ENCODE results near the gene CHRNA9.

CHRNA9 gene

GRCh38 chr4:40394236-40394635, 59.1 kb downstream of the CHRNA9 start:
- TF ChIP-seq ZBTB7A (IDR thresholded peaks at IDR 0.05; ENCODE audit: low read depth) (no peak), EP300 (IDR thresholded peaks at IDR 0.05; ENCODE audit: borderline replicate concordance) (no peak), YY1 (IDR thresholded peaks at IDR 0.05; ENCODE audit: low read depth) (no peak), CEBPB (IDR thresholded peaks at IDR 0.05) (no peak), NFIC (IDR thresholded peaks at IDR 0.05) (no peak), TEAD4 (IDR thresholded peaks at IDR 0.05) (no peak), TCF12 (IDR thresholded peaks at IDR 0.05; ENCODE audit: low read depth) (no peak), REST (IDR thresholded peaks at IDR 0.05; ENCODE audit: low read depth) (no peak), EGR1 (IDR thresholded peaks at IDR 0.05) (no peak), RAD21 (IDR thresholded peaks at IDR 0.05; ENCODE audit: low read depth) (no peak), FOXM1 (IDR thresholded peaks at IDR 0.05; ENCODE audit: borderline replicate concordance, low read depth) (no peak), TAF1 (IDR thresholded peaks at IDR 0.05; ENCODE audit: low read depth) (no peak), CREB1 (IDR thresholded peaks at IDR 0.05; ENCODE audit: low read depth) (no peak)
- TF ChIP-seq, protein P1, sequence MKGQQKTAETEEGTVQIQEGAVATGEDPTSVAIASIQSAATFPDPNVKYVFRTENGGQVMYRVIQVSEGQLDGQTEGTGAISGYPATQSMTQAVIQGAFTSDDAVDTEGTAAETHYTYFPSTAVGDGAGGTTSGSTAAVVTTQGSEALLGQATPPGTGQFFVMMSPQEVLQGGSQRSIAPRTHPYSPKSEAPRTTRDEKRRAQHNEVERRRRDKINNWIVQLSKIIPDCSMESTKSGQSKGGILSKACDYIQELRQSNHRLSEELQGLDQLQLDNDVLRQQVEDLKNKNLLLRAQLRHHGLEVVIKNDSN (IDR thresholded peaks at IDR 0.05) = no peak
- TF ChIP-seq, protein P2, sequence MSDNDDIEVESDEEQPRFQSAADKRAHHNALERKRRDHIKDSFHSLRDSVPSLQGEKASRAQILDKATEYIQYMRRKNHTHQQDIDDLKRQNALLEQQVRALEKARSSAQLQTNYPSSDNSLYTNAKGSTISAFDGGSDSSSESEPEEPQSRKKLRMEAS (IDR thresholded peaks at IDR 0.05) = no peak

DNA sequence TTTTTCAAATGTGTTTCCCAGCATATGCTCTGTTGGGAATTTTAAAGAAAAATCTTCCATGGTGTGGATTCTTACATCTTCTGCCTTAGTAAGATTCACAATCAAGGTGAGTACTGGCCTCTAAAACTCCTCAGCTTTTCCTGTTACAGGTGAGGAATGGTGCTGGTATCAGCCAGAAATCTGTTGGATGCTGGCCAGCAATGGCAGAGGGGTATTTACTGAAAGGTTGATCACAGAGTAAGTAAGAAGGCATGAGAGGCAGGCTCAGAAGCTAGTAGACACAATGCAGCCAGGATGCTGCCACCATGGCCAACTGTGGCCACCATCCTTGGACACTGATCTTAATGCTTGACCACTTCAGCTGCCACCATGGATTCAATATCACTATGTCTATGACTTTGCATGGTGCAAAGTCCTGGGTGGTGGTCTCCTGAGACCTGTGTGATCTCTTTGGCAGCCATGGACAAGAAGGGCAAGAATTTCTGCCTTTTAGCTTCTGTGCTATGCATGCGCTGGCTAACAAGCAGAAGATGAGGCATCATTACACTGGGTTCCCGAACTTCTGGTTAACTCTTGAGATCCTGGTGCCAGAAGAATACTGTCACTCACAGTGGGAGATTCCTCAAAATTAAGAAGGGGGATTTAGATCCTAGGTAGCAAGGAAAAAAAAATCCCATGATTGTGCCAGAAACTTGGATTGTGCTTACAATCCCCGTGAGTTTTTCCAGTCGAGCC, 60.2 kb downstream of the CHRNA9 start:
- TF ChIP-seq, protein P1 (IDR thresholded peaks at IDR 0.05) = no peak
- TF ChIP-seq FOXM1 (IDR thresholded peaks at IDR 0.05; ENCODE audit: borderline replicate concordance, low read depth) (no peak), ZBTB7A (IDR thresholded peaks at IDR 0.05; ENCODE audit: low read depth) (0 out of 2 replicates have a peak, but pooled peaks have one; percentile 14), TEAD4 (IDR thresholded peaks at IDR 0.05) (no peak), CEBPB (IDR thresholded peaks at IDR 0.05) (no peak), YY1 (IDR thresholded peaks at IDR 0.05; ENCODE audit: low read depth) (no peak; the same call in 1 of the 2 replicates)

- TF ChIP-seq EP300 (IDR thresholded peaks at IDR 0.05; ENCODE audit: borderline replicate concordance) = peak; percentile 89
- TF ChIP-seq, protein P2 (IDR thresholded peaks at IDR 0.05) = peak; percentile 72
- peak; percentile 100 for TF ChIP-seq CEBPB (IDR thresholded peaks at IDR 0.05)
- TF ChIP-seq NFIC (IDR thresholded peaks at IDR 0.05) = peak; percentile 99
- TF ChIP-seq REST (IDR thresholded peaks at IDR 0.05; ENCODE audit: low read depth) = no peak
- TF ChIP-seq TCF12 (IDR thresholded peaks at IDR 0.05; ENCODE audit: low read depth) = peak; percentile 99
- TF ChIP-seq TAF1 (IDR thresholded peaks at IDR 0.05; ENCODE audit: low read depth) = no peak
- TF ChIP-seq, protein P1 (IDR thresholded peaks at IDR 0.05) = peak; percentile 41; the same call in 1 of the 2 replicates
- TF ChIP-seq ZBTB7A (IDR thresholded peaks at IDR 0.05; ENCODE audit: low read depth) = no peak
- no peak for TF ChIP-seq CREB1 (IDR thresholded peaks at IDR 0.05; ENCODE audit: low read depth)
- no peak for TF ChIP-seq EGR1 (IDR thresholded peaks at IDR 0.05)
- peak; percentile 30 for TF ChIP-seq RAD21 (IDR thresholded peaks at IDR 0.05; ENCODE audit: low read depth)
- peak; percentile 17; the same call in 1 of the 2 replicates for TF ChIP-seq YY1 (IDR thresholded peaks at IDR 0.05; ENCODE audit: low read depth)
- TF ChIP-seq FOXM1 (IDR thresholded peaks at IDR 0.05; ENCODE audit: borderline replicate concordance, low read depth) = peak; percentile 65; the same call in 1 of the 2 replicates
- peak; percentile 78 for TF ChIP-seq TEAD4 (IDR thresholded peaks at IDR 0.05)
Measured at GRCh38 chr4:40395908-40396793, 61.0 kb downstream of the CHRNA9 start.

DNA sequence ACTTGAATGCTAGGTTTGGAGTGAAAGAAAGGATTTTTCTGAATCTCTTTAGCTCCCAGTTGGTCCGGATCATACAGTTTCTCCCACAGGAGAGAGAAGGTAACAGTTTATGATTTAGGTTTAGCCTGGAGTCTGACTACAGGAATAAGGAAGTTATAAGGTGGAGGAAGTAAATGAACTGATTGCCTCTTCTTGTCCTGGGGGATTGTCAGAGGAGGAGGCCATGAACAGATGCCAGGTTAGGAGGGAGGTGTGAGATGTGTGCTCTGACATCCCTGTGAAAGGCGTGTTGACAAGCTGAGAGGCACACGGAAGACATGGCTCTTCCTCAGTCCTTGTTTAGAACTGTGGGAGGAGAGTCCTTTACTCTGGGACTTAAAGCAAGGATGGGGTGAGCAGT, 64.4 kb downstream of the CHRNA9 start:
- TF ChIP-seq RAD21 (IDR thresholded peaks at IDR 0.05; ENCODE audit: low read depth) (no peak), CREB1 (IDR thresholded peaks at IDR 0.05; ENCODE audit: low read depth) (no peak), EP300 (IDR thresholded peaks at IDR 0.05; ENCODE audit: borderline replicate concordance) (no peak)

Data from Ishikawa (cell line).